Liver (tissue), 9 donors: ENCODE results near the gene ALKBH5. TPM values are rescaled to one million over a fixed set of nuclear protein-coding genes. Genes with fewer than 3 reads are reported as not detected.

Experiments used
- DNase-seq: peaks from one replicate; pipeline ENCODE4 v3.0.0-alpha.2; 2017; ENCODE audit warnings: low spot score
- H3K27ac ChIP-seq, 2 donors: one replicate each; pipeline ENCODE4 v1.7.0; 2013; ENCODE audit warnings: inconsistent platforms in 2 of 2, low read length in 2 of 2, control low read depth in 1 of 2, low read depth in 1 of 2, mild to moderate bottlenecking in 1 of 2
- H3K27me3 ChIP-seq, 4 donors: one replicate each; pipeline versions ENCODE4 v1.6.1 to v1.7.0; 2013; ENCODE audit warnings: low read length in 3 of 4, inconsistent platforms in 1 of 4, mild to moderate bottlenecking in 1 of 4, moderate library complexity in 1 of 4; ENCODE audit not compliant: control insufficient read depth in 4 of 4, insufficient read depth in 4 of 4
- H3K36me3 ChIP-seq, 4 donors: one replicate each; pipeline versions ENCODE4 v1.6.1 to v1.7.0; 2013; ENCODE audit warnings: low read length in 3 of 4, mild to moderate bottlenecking in 3 of 4, low read depth in 1 of 4, moderate library complexity in 1 of 4; ENCODE audit not compliant: control insufficient read depth in 4 of 4, insufficient read depth in 3 of 4
- H3K4me1 ChIP-seq, 4 donors: one replicate each; pipeline versions ENCODE4 v1.6.1 to v1.7.0; 2013; ENCODE audit warnings: low read length in 3 of 4, mild to moderate bottlenecking in 3 of 4, moderate library complexity in 1 of 4; ENCODE audit not compliant: control insufficient read depth in 4 of 4, insufficient read depth in 4 of 4
- H3K4me3 ChIP-seq, 3 donors: one replicate each; pipeline versions ENCODE4 v1.6.1 to v1.7.0; 2013; ENCODE audit warnings: low read length in 3 of 3, control low read depth in 1 of 3, low read depth in 1 of 3, mild to moderate bottlenecking in 1 of 3
- H3K9ac ChIP-seq, 2 donors: one replicate each; pipeline ENCODE4 v1.7.0; 2013; ENCODE audit warnings: low read length in 2 of 2, mild to moderate bottlenecking in 2 of 2, moderate library complexity in 2 of 2, control low read depth in 1 of 2, low read depth in 1 of 2
- H3K9me3 ChIP-seq, 4 donors: one replicate each; pipeline versions ENCODE4 v1.6.1 to v1.7.0; 2013; ENCODE audit warnings: low read length in 3 of 4; ENCODE audit not compliant: control insufficient read depth in 4 of 4
- ATF3 ChIP-seq: IDR thresholded peaks from 2 replicates; pipeline ENCODE4 v1.6.1; 2016; ENCODE audit warnings: antibody characterized with exemption
- EGR1 ChIP-seq, 2 donors: IDR thresholded peaks; 2 replicates each; pipeline ENCODE4 v1.6.1; 2016 to 2018; ENCODE audit warnings: antibody characterized with exemption in 2 of 2, low read depth in 2 of 2
- FOXA1 ChIP-seq: IDR thresholded peaks from 2 replicates; pipeline ENCODE4 v1.6.1; 2016; ENCODE audit warnings: antibody characterized with exemption
- FOXA2 ChIP-seq: IDR thresholded peaks from 2 replicates; pipeline ENCODE4 v1.6.1; 2016; ENCODE audit warnings: antibody characterized with exemption
- GABPA ChIP-seq, 2 donors: IDR thresholded peaks in 1 of 2; conservative IDR thresholded peaks in 1 of 2; 2 replicates each; pipeline ENCODE4 v1.6.1; 2016; ENCODE audit warnings: antibody characterized with exemption in 2 of 2, mild to moderate bottlenecking in 1 of 2, moderate library complexity in 1 of 2
- HNF4A ChIP-seq, 2 donors: conservative IDR thresholded peaks; 2 replicates each; pipeline ENCODE4 v1.6.1; 2016; ENCODE audit warnings: antibody characterized with exemption in 2 of 2, mild to moderate bottlenecking in 2 of 2
- HNF4G ChIP-seq: IDR thresholded peaks from 2 replicates; pipeline ENCODE4 v1.6.1; 2016; ENCODE audit warnings: antibody characterized with exemption
- MAX ChIP-seq: IDR thresholded peaks from 2 replicates; pipeline ENCODE4 v1.6.1; 2016; ENCODE audit warnings: antibody characterized with exemption
- NR2F2 ChIP-seq: IDR thresholded peaks from 2 replicates; pipeline ENCODE4 v1.6.1; 2016; ENCODE audit warnings: antibody characterized with exemption
- RAD21 ChIP-seq, 2 donors: IDR thresholded peaks; 2 replicates each; pipeline ENCODE4 v1.6.1; 2016; ENCODE audit warnings: antibody characterized with exemption in 2 of 2, mild to moderate bottlenecking in 2 of 2
- REST ChIP-seq: IDR thresholded peaks from 2 replicates; pipeline ENCODE4 v1.6.1; 2016; ENCODE audit warnings: antibody characterized with exemption, mild to moderate bottlenecking
- RXRA ChIP-seq, 2 donors: IDR thresholded peaks; 2 replicates each; pipeline ENCODE4 v1.6.1; 2017 to 2018; ENCODE audit warnings: antibody characterized with exemption in 2 of 2, mild to moderate bottlenecking in 1 of 2
- SP1 ChIP-seq: IDR thresholded peaks from 2 replicates; pipeline ENCODE4 v1.6.1; 2018; ENCODE audit warnings: antibody characterized with exemption, mild to moderate bottlenecking
- TAF1 ChIP-seq: conservative IDR thresholded peaks from 2 replicates; pipeline ENCODE4 v1.6.1; 2016; ENCODE audit warnings: antibody characterized with exemption, mild to moderate bottlenecking
- YY1 ChIP-seq: IDR thresholded peaks from 2 replicates; pipeline ENCODE4 v1.6.1; 2016; ENCODE audit warnings: antibody characterized with exemption, mild to moderate bottlenecking
- ZBTB33 ChIP-seq: IDR thresholded peaks from 2 replicates; pipeline ENCODE4 v1.6.1; 2016; ENCODE audit warnings: antibody characterized with exemption
- WGBS: extraction: QIAGEN DNeasy Blood & Tissue Kit; methylation state at CpG from one replicate; pipeline ENCODE4 v1.1.7; 2013; 5-methylcytosine and 5-hydroxymethylcytosine counted together
- polyA plus RNA-seq, 2 donors: library from polyadenylated mRNA; stranded (reverse) in 1 of 2; unstranded in 1 of 2; fragments of 200-250 nt in 1 of 2; fragments of >200 nt in 1 of 2; fragmentation: Nextera tagmentation in 1 of 2; extraction: Ambion mirVana in 1 of 2; gene quantifications; one replicate each; pipeline versions ENCODE4 v1.2.1 to v1.2.3, GENCODE V29; 2013 to 2015
- total RNA-seq, 2 donors: library from RNA; depleted of rRNA; stranded (reverse); fragments of >200 nt; gene quantifications; one replicate each; pipeline ENCODE4 v1.2.3, GENCODE V29; 2014
- donor health status: healthy.
- donor health status: healthy.
- donor health status: healthy.
- donor health status: healthy.
- donor health status: healthy.

The ALKBH5 gene
- total and polyA plus RNA-seq, 4 donors: 30.5 to 67.8 (median 46.3) TPM

- TF ChIP-seq ZBTB33 (no peak), SP1 (no peak), ATF3 (no peak), HNF4G (no peak)
Measured at GRCh38 chr17:18159551-18160120, 24.0 kb upstream of the ALKBH5 start (continued).

DNA sequence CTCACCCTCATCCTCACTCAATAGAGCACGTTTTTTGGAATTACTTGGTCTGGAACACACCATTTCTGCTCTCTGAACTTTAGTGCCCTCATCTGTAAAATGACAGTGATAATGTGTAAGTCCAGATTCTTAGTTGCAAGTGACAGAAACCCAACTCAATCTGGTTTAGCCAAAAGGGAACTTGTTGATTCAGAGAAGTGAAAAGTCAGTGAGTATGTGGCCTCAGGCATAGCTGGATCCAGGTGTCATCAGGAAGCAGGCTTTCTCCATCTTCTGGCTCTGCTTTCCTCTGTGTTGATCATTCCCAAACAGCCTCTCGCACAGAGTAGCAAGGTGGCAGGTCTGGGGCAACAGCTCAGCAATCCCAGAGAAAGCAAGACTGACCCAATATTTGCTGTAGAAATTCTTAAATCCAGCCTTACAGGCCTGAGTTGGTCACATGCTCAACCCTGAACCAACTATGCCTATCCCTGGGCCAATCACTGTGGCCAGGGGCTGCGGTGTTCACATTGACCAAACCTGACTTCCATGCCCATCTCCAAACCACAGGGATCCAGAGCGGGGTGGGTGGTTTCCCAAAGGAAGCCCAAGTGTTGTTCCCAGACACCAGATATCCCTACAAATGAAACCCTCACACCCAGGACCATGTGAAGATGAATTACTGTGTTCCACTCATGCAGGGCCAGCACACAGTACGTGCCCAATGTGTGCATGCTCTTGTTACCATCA is 23.3 kb upstream of the ALKBH5 start:
- Histone ChIP-seq H3K27me3 (no peaks in the 10 kb centered on the region), H3K4me3 (no peak overlapping the region), H3K9me3 (no peaks in the 10 kb centered on the region), H3K27ac (no peak overlapping the region), H3K9ac (no peak overlapping the region), H3K4me1 (peaks cover 0 to 2% (median 0%) of the 10 kb centered on the region in 4 donors), H3K36me3 (no peaks in the 10 kb centered on the region)
- WGBS: 93% methylated on average over 5 of the region's 5 CpGs
- DNase-seq: no peak
- TF ChIP-seq FOXA2 (no peak), EGR1 (IDR thresholded peaks at IDR 0.05; ENCODE audit: low read depth in 2 of 2) (no peak), MAX (no peak), SP1 (no peak), TAF1 (no peak), ATF3 (no peak), RAD21 (IDR thresholded peaks at IDR 0.05) (no peak), YY1 (no peak), HNF4A (conservative IDR thresholded peaks at IDR 0.05) (no peak), HNF4G (no peak), FOXA1 (no peak), RXRA (IDR thresholded peaks at IDR 0.05) (no peak), NR2F2 (no peak), ZBTB33 (no peak), GABPA (IDR thresholded peaks at IDR 0.05 in 1 of 2, conservative IDR thresholded peaks at IDR 0.05 in 1 of 2) (no peak), REST (no peak)
